ENCODE data around the gene CORO2B. TPM values are rescaled to one million over a fixed set of nuclear protein-coding genes. Genes with fewer than 3 reads are reported as not detected.

The CORO2B gene
- polyA plus RNA-seq, 1 donor: 4.7 TPM

- no peak for DNase-seq
Observed at GRCh38 chr15:68554721-68555678, 23.8 kb upstream of the CORO2B start.

DNA sequence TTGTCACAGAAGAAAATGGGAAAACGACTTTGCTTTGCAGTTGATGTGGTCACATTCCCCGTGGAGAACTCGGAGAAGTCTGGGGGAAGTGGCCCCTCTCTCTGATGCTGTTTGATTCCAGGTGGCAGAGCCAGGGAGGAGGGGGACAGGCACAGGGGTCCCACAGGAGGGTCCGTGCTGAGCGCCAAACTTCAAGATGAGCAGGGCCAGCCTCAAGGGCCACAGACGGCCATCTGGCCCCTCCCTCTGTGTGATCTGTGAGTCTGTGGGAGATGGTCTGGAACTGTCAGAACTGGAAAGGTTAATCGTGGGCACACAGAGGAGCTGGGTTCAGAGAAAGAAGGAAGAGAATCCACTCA lies 23.1 kb upstream of the CORO2B start:
- no peak for DNase-seq

GRCh38 chr15:68556139-68556990 lies 22.4 kb upstream of the CORO2B start:
- no peak for DNase-seq

GRCh38 chr15:68557469-68558317 lies 21.1 kb upstream of the CORO2B start:
- DNase-seq: no peak

GRCh38 chr15:68558318-68559305 lies 20.2 kb upstream of the CORO2B start:
- no peak for DNase-seq

GRCh38 chr15:68559345-68560310 lies 19.2 kb upstream of the CORO2B start:
- DNase-seq: peak; percentile 83

GRCh38 chr15:68560501-68561113 lies 18.2 kb upstream of the CORO2B start:
- DNase-seq: no peak

DNA sequence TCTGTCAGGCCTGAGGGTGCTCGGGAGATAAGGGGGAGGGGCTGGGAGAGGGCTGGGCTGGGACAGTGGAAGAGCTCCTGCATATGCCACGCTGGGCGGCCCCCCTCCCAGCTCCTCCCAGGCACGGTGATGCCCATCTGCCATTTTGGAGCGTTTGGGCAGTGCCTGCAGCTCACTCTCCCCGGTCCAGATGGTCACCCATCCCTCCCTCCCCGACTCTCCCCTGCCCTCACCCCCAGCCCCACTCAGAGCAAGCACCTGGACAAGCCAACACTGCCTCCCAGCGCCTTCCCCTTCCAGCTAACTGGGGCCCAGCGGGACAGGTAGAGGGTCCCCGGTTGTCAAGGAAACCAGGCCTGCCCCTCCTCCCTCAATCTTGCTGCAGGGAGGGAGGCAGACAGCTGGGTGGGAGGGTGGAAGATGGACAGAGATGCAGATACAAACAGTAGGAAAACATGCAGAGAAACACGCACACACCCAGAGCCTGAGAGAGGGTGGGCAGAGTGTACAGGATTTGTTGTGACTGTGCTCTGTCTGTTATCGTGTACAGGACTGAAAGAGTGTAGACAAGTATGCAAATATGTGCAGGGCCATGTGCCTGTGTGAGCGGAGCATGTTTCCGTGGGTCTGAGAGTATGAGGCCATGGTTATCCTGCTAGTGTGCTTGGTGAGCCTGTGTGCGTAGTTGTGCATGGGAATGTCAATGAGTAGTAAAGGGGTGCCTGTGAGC lies 17.5 kb upstream of the CORO2B start:
- no peak for DNase-seq

GRCh38 chr15:68561901-68562300 lies 16.9 kb upstream of the CORO2B start:
- no peak for DNase-seq

GRCh38 chr15:68564173-68564572 lies 14.6 kb upstream of the CORO2B start:
- DNase-seq: no peak

GRCh38 chr15:68565234-68565633 lies 13.6 kb upstream of the CORO2B start:
- no peak for DNase-seq

DNA sequence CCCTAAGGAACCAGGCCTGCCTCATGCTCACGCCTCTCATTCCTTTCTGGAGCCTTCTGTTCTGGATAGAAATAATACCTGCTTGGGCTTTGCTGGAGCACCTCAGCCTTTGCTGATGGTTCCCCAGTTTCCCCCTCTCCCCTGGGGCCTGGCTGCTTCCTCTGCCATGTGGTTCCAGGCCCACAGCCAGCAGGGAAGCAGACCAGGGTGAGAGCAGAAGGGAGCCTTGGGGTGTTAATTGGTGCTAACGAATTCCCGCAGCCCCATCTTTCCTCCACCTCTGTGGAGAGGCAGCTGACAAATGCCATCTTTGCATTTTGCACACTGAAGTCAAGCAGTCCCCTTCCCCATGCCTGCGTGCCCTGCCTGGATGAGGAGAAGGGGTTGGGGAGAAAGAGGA lies 13.1 kb upstream of the CORO2B start:
- no peak for DNase-seq

- no peak for DNase-seq
Observed at GRCh38 chr15:68566377-68566954, 12.3 kb upstream of the CORO2B start.

GRCh38 chr15:68567345-68567744 lies 11.4 kb upstream of the CORO2B start:
- no peak for DNase-seq

GRCh38 chr15:68570974-68571373 lies 7.8 kb upstream of the CORO2B start:
- DNase-seq: no peak

DNA sequence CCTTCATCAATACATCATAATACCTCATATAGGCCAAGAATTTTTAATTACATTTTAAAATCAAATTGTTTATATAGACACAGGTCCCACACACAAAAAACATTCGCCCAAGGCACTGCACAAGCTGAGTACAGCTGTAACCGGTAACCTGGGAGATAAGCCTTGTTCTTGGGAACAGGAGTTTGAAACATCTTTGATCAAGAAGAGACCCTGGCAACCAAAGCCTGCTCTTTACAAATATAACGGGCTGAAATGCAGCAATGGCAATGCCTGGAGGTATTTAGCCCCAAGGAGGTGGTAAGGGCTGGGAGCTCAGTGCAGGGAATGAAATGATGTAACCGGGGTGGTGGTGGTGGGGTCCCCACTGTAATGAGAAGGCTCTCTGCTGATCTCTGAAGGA lies 7.2 kb upstream of the CORO2B start:
- DNase-seq: no peak

DNA sequence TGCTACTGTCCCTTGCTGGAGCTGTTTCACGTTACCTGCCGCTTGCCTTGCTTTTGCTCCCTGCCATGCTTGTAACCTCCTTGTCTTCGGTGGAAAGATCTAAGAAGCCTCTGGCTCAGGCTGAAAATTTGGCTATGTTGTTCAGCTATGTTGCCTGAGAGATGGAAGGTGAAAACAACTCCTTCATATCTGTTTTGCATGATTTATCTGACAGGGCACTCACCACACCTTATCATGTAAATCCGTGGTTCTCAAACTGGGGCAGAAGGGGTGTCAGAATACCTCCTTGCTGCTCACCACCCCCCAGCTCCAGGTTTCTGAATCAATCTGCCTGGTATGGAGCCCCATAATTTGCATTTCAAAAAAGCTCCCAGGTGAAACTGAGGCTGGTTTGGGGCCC lies 6.5 kb upstream of the CORO2B start:
- no peak for DNase-seq

DNA sequence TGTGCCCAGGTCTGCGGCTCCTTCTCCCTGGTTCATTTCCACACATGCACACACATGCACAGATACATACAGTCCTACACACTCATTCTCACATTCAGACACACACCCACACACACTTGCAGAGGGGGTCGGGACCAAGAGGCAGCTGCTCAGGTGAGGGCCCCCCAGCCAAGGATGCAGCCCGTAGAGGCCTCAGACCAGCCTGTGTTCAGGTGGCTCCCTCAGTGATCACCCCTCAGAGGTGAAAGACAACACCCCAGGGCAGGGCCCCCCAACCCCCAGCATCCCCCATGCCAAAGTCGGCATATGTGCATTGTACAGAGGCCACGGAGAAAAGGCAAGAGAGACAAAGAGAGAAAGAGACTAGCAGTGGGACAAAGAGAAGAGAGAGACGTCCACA lies 5.9 kb upstream of the CORO2B start:
- DNase-seq: no peak

- DNase-seq: no peak
Observed at GRCh38 chr15:68574046-68574445, 4.7 kb upstream of the CORO2B start.
